Activated CD8-positive, alpha-beta T cell treated with anti-CD3 and anti-CD28 coated beads for 36 hours (primary cell): ENCODE measurements around the gene PRKCG. TPM values are rescaled to one million over a fixed set of nuclear protein-coding genes. Genes with fewer than 3 reads are reported as not detected.

ENCODE experiments used
- ATAC-seq: fragments of 200-7000 bp; cut with Tn5 transposase; one replicate; pipeline ENCODE4 v1.10.0; 2021; ENCODE audit warnings: mild to moderate bottlenecking, moderate library complexity
- CTCF ChIA-PET: fragments of 350-600 bp; sonication (Branson Sonifier 250); formaldehyde crosslinking; loops from one replicate; lab custom pipeline; 2021; ENCODE audit warnings: antibody characterized with exemption; lab: Charles Lee
- POLR2A ChIA-PET: fragments of 350-600 bp; sonication (Branson Sonifier 250); formaldehyde crosslinking; loops from one replicate; lab custom pipeline; 2021; ENCODE audit warnings: antibody characterized with exemption; lab: Charles Lee
- DNase-seq: peaks from one replicate; pipeline ENCODE4 v3.0.0-alpha.2; 2020
- H3K27ac Mint-ChIP-seq: one replicate; pipeline ENCODE4 v1.8.0; 2021; ENCODE audit warnings: mild to moderate bottlenecking, mixed read lengths
- H3K27me3 Mint-ChIP-seq: one replicate; pipeline ENCODE4 v1.8.0; 2021; ENCODE audit warnings: mixed read lengths
- H3K36me3 Mint-ChIP-seq: one replicate; pipeline ENCODE4 v1.8.0; 2021; ENCODE audit warnings: low read depth, mixed read lengths
- H3K4me1 Mint-ChIP-seq: one replicate; pipeline ENCODE4 v1.8.0; 2021; ENCODE audit warnings: low read depth, mixed read lengths
- H3K4me3 Mint-ChIP-seq: one replicate; pipeline ENCODE4 v1.8.0; 2021; ENCODE audit warnings: mild to moderate bottlenecking, moderate library complexity, mixed read lengths
- H3K9me3 Mint-ChIP-seq: one replicate; pipeline ENCODE4 v1.8.0; 2021; ENCODE audit warnings: mixed read lengths
- CTCF ChIP-seq: fragments of 200-600 bp; IDR thresholded peaks from one replicate; pipeline ENCODE4 v1.8.0; 2022; ENCODE audit warnings: antibody characterized with exemption, mild to moderate bottlenecking
- intact Hi-C: fragments of 100-400 bp; cut with micrococcal nuclease; formaldehyde crosslinking; loops from one replicate; pipeline ENCODE4 v1.10.0; 2022
- total RNA-seq, 2 experiments: library from RNA; stranded (reverse); gene quantifications; one replicate each; pipeline ENCODE4 v1.2.3, GENCODE V29; 2021

Gene PRKCG
- total RNA-seq, 2 experiments from 2014 or later = 0.11 TPM; not detected in 1

DNA sequence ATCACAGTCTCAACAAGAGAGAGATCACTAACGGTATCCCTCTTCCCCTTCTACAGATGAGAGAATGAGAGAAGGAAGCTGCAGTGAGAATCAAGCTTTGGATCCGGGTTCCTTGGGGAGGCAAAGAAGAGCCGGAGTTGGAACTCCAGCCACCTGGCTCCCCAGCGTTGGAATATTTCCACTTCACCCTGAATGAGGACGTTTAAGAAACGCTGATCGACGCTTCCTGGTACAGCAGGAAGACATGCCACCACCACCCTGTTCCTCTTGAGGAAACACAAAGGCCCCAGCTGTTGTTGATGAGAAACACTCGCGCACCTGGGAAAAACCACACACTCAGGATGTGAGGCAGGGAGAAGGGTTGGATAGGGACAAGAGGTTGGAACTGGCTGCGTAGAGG, 69.4 kb downstream of the PRKCG start:
- TF ChIP-seq CTCF = no peak
- POLR2A ChIA-PET = no interaction called here
- CTCF ChIA-PET = interaction anchor here (1.1 kb wide), 1 partner anchor 73 kb away, joined by 3 read pairs; no protein-coding TSS in a partner anchor
- Mint-ChIP-seq H3K4me1 (no peaks in the 10 kb centered on the region), H3K9me3 (no peaks in the 10 kb centered on the region), H3K36me3 (no peaks in the 10 kb centered on the region), H3K27me3 (peaks cover 24% of the 10 kb centered on the region), H3K4me3 (no peak overlapping the region), H3K27ac (no peak overlapping the region)
- DNase-seq (no peak), ATAC-seq (no peak)
- intact Hi-C loops = no loop called here

DNA sequence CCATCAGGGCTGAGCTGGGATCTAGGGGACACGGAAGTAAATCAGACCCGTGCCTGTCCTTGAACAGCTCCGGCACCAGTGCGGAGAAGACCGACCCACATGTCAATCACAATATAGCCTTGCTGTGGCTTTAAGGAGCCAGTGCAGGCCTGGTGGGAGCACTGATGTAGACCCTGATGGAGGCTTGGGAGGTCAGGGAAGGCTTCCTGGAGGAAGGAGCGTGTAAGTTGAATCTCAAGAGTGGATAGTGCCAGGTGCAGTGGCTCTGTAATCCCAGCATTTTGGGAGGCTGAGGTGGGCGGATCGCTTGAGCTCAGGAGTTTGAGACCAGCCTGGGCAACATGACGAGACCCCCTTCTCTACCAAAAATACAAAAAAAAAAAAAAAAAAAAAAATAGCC, 70.0 kb downstream of the PRKCG start:
- CTCF ChIA-PET = interaction anchor here (1.1 kb wide), 1 partner anchor 72 kb away, joined by 3 read pairs; no protein-coding TSS in a partner anchor
- Mint-ChIP-seq H3K9me3 (no peaks in the 10 kb centered on the region), H3K27me3 (peaks cover 29% of the 10 kb centered on the region), H3K4me1 (no peaks in the 10 kb centered on the region), H3K27ac (no peak overlapping the region), H3K4me3 (no peak overlapping the region), H3K36me3 (no peaks in the 10 kb centered on the region)
- TF ChIP-seq CTCF = no peak
- DNase-seq (no peak), ATAC-seq (no peak)
- intact Hi-C loops = no loop called here
- POLR2A ChIA-PET = no interaction called here

- Mint-ChIP-seq H3K27ac (no peak overlapping the region), H3K4me1 (no peaks in the 10 kb centered on the region), H3K9me3 (no peaks in the 10 kb centered on the region), H3K4me3 (no peak overlapping the region), H3K36me3 (no peaks in the 10 kb centered on the region), H3K27me3 (peaks cover 35% of the 10 kb centered on the region)
- ATAC-seq (no peak), DNase-seq (no peak)
- intact Hi-C loops = no loop called here
- CTCF ChIA-PET = no interaction called here
- POLR2A ChIA-PET = no interaction called here
- no peak for TF ChIP-seq CTCF
These were observed 71.4 kb downstream of the PRKCG start for GRCh38 chr19:53953383-53953782.

Other genes with a start within 250 kb of the PRKCG start
- under 1 TPM in 1 of 2 experiments, not detected in 1; 0.07 TPM for gene NLRP12, start 57.9 kb upstream of the PRKCG start, total RNA-seq
- gene MYADM, start 14.3 kb upstream of the PRKCG start, total RNA-seq = 10 to 100 TPM; 64.7 to 69.9 TPM
- gene CACNG7, start 27.1 kb downstream of the PRKCG start, total RNA-seq = not detected
- not detected for gene CACNG8, start 80.7 kb downstream of the PRKCG start, total RNA-seq
- gene CACNG6, start 109.4 kb downstream of the PRKCG start, total RNA-seq = not detected
- not detected for gene VSTM1, start 181.7 kb downstream of the PRKCG start, total RNA-seq
- gene TARM1, start 199.2 kb downstream of the PRKCG start, total RNA-seq = not detected
- under 1 TPM; 0.68 to 0.76 TPM for gene OSCAR, start 218.6 kb downstream of the PRKCG start, total RNA-seq
- gene NDUFA3, start 220.7 kb downstream of the PRKCG start, total RNA-seq = 10 to 100 TPM; 94.8 to 96.7 TPM
- 10 to 100 TPM; 27.7 to 28.1 TPM for gene TFPT, start 233.5 kb downstream of the PRKCG start, total RNA-seq
- gene PRPF31, start 233.6 kb downstream of the PRKCG start, total RNA-seq = 10 to 100 TPM; 81.1 to 85.2 TPM